T-helper 17 cell (primary cell): ENCODE data around the gene TMOD2. TPM values are rescaled to one million over a fixed set of nuclear protein-coding genes. Genes with fewer than 3 reads are reported as not detected.

Source experiments
- ATAC-seq: fragments of 150-1000 bp; cut with Tn5 transposase; 2 replicates; pipeline ENCODE4 v1.10.0; 2021; ENCODE audit warnings: mild to moderate bottlenecking, moderate library complexity
- DNase-seq, 3 donors: peaks; one replicate each; pipeline versions ENCODE4 v3.0.0 to v3.0.0-alpha.2; 2020 to 2021
- H3K9me3 ChIP-seq: one replicate; pipeline ENCODE4 v1.7.0; 2013; ENCODE audit warnings: low read length, mild to moderate bottlenecking; ENCODE audit not compliant: control insufficient read depth, poor library complexity, severe bottlenecking
- H3K27ac Mint-ChIP-seq: one replicate; pipeline ENCODE4 v1.8.0; 2022; ENCODE audit warnings: mild to moderate bottlenecking, moderate library complexity, mixed read lengths
- H3K27me3 Mint-ChIP-seq: one replicate; pipeline ENCODE4 v1.8.0; 2022; ENCODE audit warnings: mixed read lengths
- H3K36me3 Mint-ChIP-seq: one replicate; pipeline ENCODE4 v1.8.0; 2022; ENCODE audit warnings: low read depth, mixed read lengths
- H3K4me1 Mint-ChIP-seq: one replicate; pipeline ENCODE4 v1.8.0; 2022; ENCODE audit warnings: mild to moderate bottlenecking, mixed read lengths
- H3K4me3 Mint-ChIP-seq: one replicate; pipeline ENCODE4 v1.8.0; 2022; ENCODE audit warnings: mild to moderate bottlenecking, moderate library complexity, mixed read lengths
- total RNA-seq, 4 donors: library from RNA in 2 of 4; stranded (reverse) in 2 of 4; gene quantifications; one replicate each; pipeline ENCODE4 v1.2.3 and lab custom pipeline; 2022 to 2026

TMOD2 gene
- total RNA-seq, 2 donors from 2014 or later: 8.0 to 9.5 TPM

DNA sequence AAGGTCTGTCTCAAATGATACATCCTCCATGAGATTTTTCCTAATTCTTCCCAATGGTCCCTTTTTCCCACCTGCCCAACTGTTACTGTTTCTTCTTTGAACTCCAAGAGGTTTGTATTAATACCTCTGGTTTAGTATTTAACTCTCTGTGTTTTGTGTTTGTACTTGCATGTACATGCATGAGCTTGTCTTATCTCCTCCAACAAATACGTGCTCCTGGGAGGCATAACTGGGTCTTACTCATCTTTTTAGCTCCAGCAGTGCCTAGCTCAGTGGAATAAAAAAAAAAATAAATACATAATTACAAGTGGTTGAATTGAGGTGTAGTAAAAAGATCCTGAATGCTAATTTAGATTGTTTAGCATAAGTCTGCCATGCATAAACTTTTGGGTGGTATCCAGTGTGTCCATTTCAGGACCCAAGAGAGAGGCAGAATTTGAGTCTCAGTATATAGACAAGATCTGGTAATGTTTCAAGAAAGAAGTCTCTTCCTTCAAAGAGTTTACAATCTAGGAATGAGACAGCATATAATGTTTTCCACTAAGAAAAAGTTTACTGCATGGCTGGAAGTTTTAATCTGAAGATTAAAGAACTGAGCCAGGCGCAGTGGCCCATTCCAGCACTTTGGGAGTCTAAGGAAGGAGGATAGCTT, 12.2 kb upstream of the TMOD2 start:
- H3K9me3 ChIP-seq: no peaks in the 10 kb centered on the region
- DNase-seq (no peak), ATAC-seq (no peak)
- Mint-ChIP-seq H3K4me1 (peaks cover 36% of the 10 kb centered on the region), H3K27me3 (no peaks in the 10 kb centered on the region), H3K4me3 (peak overlapping the region; percentile 69), H3K27ac (peak overlapping the region; percentile 96), H3K36me3 (peaks cover 3% of the 10 kb centered on the region)

DNA sequence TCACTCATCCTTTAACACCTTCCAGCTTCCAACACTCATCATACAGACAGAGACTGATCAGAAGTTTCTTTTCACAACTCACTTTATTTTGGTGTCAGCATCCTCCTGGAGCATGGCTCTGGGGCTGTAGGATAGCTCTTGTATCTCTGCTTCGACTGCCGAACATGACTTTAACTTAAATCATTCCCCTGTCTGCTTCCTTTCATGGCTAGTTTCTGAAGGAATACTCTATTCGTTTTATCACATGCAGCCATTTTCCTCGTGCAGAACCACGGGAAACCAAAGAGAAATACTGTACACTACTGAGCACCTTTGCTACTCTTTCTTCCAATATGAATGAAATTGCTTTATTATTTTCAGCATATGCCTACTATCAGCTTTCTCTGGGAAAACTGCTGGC, 2.1 kb upstream of the TMOD2 start:
- peaks cover 30% of the 10 kb centered on the region for H3K4me1 Mint-ChIP-seq
- DNase-seq: no peak
- H3K27ac Mint-ChIP-seq: no peak overlapping the region
- ATAC-seq: no peak
- no peaks in the 10 kb centered on the region for H3K27me3 Mint-ChIP-seq
- H3K4me3 Mint-ChIP-seq: no peak overlapping the region
- H3K36me3 Mint-ChIP-seq: peaks cover 2% of the 10 kb centered on the region
- H3K9me3 ChIP-seq: no peaks in the 10 kb centered on the region

DNA sequence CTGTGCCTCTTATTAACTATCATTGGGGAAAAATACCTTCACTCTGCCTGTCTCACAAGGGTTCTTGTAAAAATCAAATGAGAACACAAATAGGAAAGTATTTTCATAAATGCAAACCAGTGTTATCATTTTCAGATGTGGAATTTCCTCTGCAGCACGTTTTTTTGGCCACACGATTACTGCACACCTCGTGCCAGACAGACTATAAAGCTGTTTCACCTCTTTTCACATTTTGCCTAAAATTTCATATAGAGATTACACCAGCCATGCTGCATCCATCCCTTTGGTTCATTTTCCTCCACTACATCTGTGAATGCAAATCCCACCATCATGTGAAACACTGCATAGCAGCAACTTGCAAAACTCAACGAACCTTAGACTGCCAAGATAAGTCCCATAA, 1.2 kb upstream of the TMOD2 start:
- peak overlapping the region; percentile 91 for H3K4me3 Mint-ChIP-seq
- H3K27me3 Mint-ChIP-seq: no peaks in the 10 kb centered on the region
- peaks cover 29% of the 10 kb centered on the region for H3K4me1 Mint-ChIP-seq
- ATAC-seq: no peak
- H3K36me3 Mint-ChIP-seq: peaks cover 2% of the 10 kb centered on the region
- no peak overlapping the region for H3K27ac Mint-ChIP-seq
- DNase-seq: no peak
- no peaks in the 10 kb centered on the region for H3K9me3 ChIP-seq

DNA sequence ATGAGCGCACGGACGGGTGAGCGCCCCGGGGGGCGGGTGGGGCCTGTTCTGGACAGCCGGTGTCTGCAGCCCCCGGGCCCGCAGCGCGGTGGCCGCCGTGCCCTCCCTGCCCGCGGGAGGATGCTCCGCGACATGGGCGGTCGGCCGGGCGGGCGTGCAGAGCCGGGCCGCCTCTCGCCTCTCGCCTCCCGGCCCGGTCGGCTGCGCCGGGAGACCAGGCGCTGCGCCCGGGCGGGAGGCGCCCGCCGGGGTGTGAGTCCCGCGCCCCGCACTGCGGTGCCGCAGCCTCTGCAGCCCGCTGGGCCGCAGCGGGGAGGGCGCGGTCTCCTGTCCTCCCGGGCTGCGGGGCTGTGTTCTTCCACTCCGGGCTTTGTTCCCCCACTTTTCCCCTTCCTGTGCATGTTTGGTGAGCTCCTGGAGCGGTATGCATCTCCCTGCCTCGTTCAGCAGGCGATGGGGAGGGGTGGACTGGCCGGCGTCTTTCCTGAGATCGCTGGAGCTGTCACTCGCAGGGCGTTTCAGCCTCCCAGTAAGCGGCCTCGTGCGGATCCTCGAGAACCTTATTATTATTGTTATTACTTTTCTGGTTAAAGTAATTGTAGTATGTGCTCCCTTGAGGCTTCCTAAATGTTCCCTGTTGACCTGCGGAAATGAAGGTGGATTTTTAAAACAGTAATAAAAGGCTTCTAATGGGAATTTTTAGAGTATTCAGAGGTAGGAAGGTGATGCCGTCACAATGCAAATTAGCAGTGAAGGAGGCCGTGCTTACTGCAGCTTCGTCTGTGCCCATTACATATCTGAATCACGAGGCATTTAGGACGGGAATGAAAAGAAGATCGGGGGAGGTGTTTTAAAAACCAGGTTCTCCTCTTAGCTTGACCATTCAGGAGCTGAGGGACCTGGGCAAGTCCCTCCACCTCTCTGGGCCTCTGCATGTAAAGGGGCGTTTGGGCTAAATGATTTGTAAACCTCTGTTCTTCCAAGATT, 593 bp downstream of the TMOD2 start:
- Mint-ChIP-seq H3K4me3 (peak overlapping the region; percentile 91), H3K4me1 (peaks cover 40% of the 10 kb centered on the region), H3K27ac (peak overlapping the region; percentile 47), H3K36me3 (peaks cover 2% of the 10 kb centered on the region), H3K27me3 (no peaks in the 10 kb centered on the region)
- ATAC-seq (peak; percentile 54), DNase-seq (no peak)
- H3K9me3 ChIP-seq: no peaks in the 10 kb centered on the region

GRCh38 chr15:51752888-51753287, 1.5 kb downstream of the TMOD2 start:
- peak overlapping the region; percentile 67 for H3K4me3 Mint-ChIP-seq
- no peaks in the 10 kb centered on the region for H3K9me3 ChIP-seq
- DNase-seq: no peak
- peaks cover 40% of the 10 kb centered on the region for H3K4me1 Mint-ChIP-seq
- no peak for ATAC-seq
- H3K36me3 Mint-ChIP-seq: no peaks in the 10 kb centered on the region
- H3K27ac Mint-ChIP-seq: no peak overlapping the region
- H3K27me3 Mint-ChIP-seq: no peaks in the 10 kb centered on the region

DNA sequence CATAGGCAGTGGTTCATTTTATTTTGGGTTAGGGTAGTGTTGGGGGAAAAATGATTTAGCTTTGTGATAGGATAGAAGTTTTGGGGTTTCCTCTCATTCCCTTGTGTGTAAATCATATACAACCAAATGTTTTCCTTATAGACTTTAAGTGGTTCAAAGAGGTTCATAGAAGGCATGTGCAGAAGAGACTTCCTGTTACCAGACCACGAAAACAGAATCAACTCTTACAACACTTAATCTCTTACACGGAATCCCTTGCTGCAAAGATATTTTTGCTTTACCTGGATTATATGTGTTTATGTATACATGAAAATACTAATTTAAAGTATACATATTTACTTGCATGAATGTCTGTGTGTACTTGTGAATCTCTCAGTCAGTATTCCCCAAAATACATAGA, 2.9 kb downstream of the TMOD2 start:
- no peaks in the 10 kb centered on the region for H3K9me3 ChIP-seq
- H3K27ac Mint-ChIP-seq: no peak overlapping the region
- H3K36me3 Mint-ChIP-seq: peaks cover 4% of the 10 kb centered on the region
- ATAC-seq (no peak), DNase-seq (no peak)
- H3K4me3 Mint-ChIP-seq: no peak overlapping the region
- peaks cover 49% of the 10 kb centered on the region for H3K4me1 Mint-ChIP-seq
- H3K27me3 Mint-ChIP-seq: no peaks in the 10 kb centered on the region

DNA sequence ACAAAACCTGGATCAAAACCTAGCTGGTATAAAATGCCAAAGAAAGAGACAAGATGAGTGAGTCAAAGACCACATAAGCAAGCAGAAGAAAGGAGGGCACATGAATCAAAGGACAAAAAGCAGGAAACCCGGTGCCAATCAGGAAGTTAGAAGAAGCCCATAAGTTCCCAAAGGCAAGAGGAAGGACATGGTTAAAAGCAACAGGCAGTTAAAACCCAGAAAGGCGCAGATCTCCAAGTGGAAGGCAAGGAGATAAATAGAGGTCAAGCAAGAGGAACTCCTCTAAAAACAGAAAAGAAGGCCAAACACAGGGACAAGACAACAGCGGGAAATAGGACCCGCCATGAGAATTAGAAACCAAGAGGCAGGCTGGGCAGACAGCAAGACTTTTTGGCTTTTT, 4.4 kb downstream of the TMOD2 start:
- Mint-ChIP-seq H3K4me3 (no peak overlapping the region), H3K27ac (peak overlapping the region; percentile 49), H3K4me1 (peaks cover 50% of the 10 kb centered on the region), H3K36me3 (peaks cover 5% of the 10 kb centered on the region), H3K27me3 (no peaks in the 10 kb centered on the region)
- DNase-seq: no peak
- no peak for ATAC-seq
- no peaks in the 10 kb centered on the region for H3K9me3 ChIP-seq

DNA sequence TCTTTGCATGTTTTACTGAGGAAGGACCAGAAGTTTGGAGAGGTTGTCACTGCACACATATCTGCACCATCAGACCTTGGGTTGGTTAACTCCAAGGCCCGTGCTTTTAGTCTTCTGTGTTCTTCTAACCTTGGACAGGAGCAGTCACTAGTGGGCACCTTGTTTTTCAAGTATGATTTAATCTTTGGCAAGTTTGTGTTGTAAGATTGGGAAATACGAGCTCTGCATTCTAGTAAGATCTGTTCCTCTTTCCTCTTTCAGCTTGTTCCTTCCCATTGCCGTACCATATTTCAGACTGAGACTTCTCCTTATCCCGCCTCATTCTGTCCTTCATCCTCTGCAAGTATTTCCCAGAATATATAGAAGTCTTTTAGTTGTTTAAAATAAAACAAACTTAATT, 5.1 kb downstream of the TMOD2 start:
- H3K4me3 Mint-ChIP-seq: no peak overlapping the region
- DNase-seq (no peak), ATAC-seq (no peak)
- H3K36me3 Mint-ChIP-seq: peaks cover 9% of the 10 kb centered on the region
- H3K4me1 Mint-ChIP-seq: peaks cover 49% of the 10 kb centered on the region
- no peaks in the 10 kb centered on the region for H3K9me3 ChIP-seq
- no peaks in the 10 kb centered on the region for H3K27me3 Mint-ChIP-seq
- no peak overlapping the region for H3K27ac Mint-ChIP-seq

- DNase-seq: no peak
- Mint-ChIP-seq H3K4me1 (peaks cover 47% of the 10 kb centered on the region), H3K4me3 (no peak overlapping the region), H3K36me3 (peaks cover 9% of the 10 kb centered on the region), H3K27ac (no peak overlapping the region), H3K27me3 (no peaks in the 10 kb centered on the region)
- no peaks in the 10 kb centered on the region for H3K9me3 ChIP-seq
- ATAC-seq: no peak
These were observed 6.1 kb downstream of the TMOD2 start for GRCh38 chr15:51757450-51757849.

GRCh38 chr15:51758645-51759044, 7.2 kb downstream of the TMOD2 start:
- no peaks in the 10 kb centered on the region for H3K9me3 ChIP-seq
- DNase-seq (no peak), ATAC-seq (no peak)
- Mint-ChIP-seq H3K36me3 (peaks cover 9% of the 10 kb centered on the region), H3K4me1 (peaks cover 40% of the 10 kb centered on the region), H3K27ac (no peak overlapping the region), H3K4me3 (no peak overlapping the region), H3K27me3 (no peaks in the 10 kb centered on the region)

GRCh38 chr15:51759557-51760070, 8.2 kb downstream of the TMOD2 start:
- DNase-seq (no peak), ATAC-seq (no peak)
- H3K27ac Mint-ChIP-seq: no peak overlapping the region

DNA sequence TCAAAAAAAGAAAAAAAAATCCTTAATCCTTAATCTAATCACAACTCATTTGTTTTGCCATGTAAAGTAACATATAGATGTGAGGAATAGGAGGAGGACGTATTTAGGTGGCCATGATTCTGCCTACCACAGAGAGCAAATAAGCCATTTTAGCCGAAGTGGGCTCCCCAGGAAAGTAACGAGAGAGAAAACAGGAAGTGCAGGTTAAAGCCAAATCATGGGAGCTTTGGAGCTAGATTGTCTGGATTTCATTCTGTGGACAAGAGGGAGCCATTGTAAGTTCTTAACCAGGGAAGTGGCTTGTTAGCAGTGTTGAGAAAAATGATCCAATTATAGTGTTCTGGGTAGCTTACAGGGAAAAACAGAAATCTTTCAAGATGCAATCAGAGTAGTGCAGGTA, 9.4 kb downstream of the TMOD2 start:
- no peak for ATAC-seq
- Mint-ChIP-seq H3K36me3 (peaks cover 11% of the 10 kb centered on the region), H3K4me3 (no peak overlapping the region), H3K27ac (peak overlapping the region; percentile 43), H3K27me3 (no peaks in the 10 kb centered on the region), H3K4me1 (peaks cover 36% of the 10 kb centered on the region)
- H3K9me3 ChIP-seq: no peaks in the 10 kb centered on the region
- DNase-seq: no peak

More at GRCh38 chr15:51759557-51760070, 8.2 kb downstream of the TMOD2 start:
- Mint-ChIP-seq H3K4me1 (peaks cover 36% of the 10 kb centered on the region), H3K4me3 (no peak overlapping the region), H3K27me3 (no peaks in the 10 kb centered on the region), H3K36me3 (peaks cover 9% of the 10 kb centered on the region)
- H3K9me3 ChIP-seq: no peaks in the 10 kb centered on the region

GRCh38 chr15:51765751-51766150, 14.4 kb downstream of the TMOD2 start:
- Mint-ChIP-seq H3K27ac (no peak overlapping the region), H3K4me1 (peaks cover 27% of the 10 kb centered on the region), H3K4me3 (no peak overlapping the region), H3K27me3 (no peaks in the 10 kb centered on the region), H3K36me3 (peaks cover 16% of the 10 kb centered on the region)
- DNase-seq: no peak
- no peaks in the 10 kb centered on the region for H3K9me3 ChIP-seq
- no peak for ATAC-seq
